ENCODE results near the gene PAQR8.
A peak's percentile ranks its signal among the peaks of the same experiment; 100 is the strongest.

The PAQR8 gene

GRCh38 chr6:52407467-52407866, 45.5 kb downstream of the PAQR8 start:
- TF ChIP-seq CTCF (IDR thresholded peaks at IDR 0.05; ENCODE audit: borderline replicate concordance, insufficient read depth, low read depth, low read length), result peak; percentile 40; the same call in 1 of the 2 replicates
- H3K4me3 ChIP-seq (ENCODE audit: low read depth, low read length), result no peak overlapping the region

- no peak for TF ChIP-seq CTCF (IDR thresholded peaks at IDR 0.05; ENCODE audit: borderline replicate concordance, insufficient read depth, low read depth, low read length)
- no peak overlapping the region for H3K4me3 ChIP-seq (ENCODE audit: low read depth, low read length)
These were observed 47.5 kb downstream of the PAQR8 start for GRCh38 chr6:52409499-52409898.

- no peak for TF ChIP-seq CTCF (IDR thresholded peaks at IDR 0.05; ENCODE audit: borderline replicate concordance, insufficient read depth, low read depth, low read length)
- H3K4me3 ChIP-seq (ENCODE audit: low read depth, low read length), result no peak overlapping the region
These were observed 49.0 kb downstream of the PAQR8 start for GRCh38 chr6:52410979-52411378.

- TF ChIP-seq CTCF (IDR thresholded peaks at IDR 0.05; ENCODE audit: borderline replicate concordance, insufficient read depth, low read depth, low read length), result no peak
- H3K4me3 ChIP-seq (ENCODE audit: low read depth, low read length), result no peak overlapping the region
These were observed 50.0 kb downstream of the PAQR8 start for GRCh38 chr6:52411911-52412310.

GRCh38 chr6:52415333-52415732, 53.4 kb downstream of the PAQR8 start:
- H3K4me3 ChIP-seq (ENCODE audit: low read depth, low read length), result no peak overlapping the region
- TF ChIP-seq CTCF (IDR thresholded peaks at IDR 0.05; ENCODE audit: borderline replicate concordance, insufficient read depth, low read depth, low read length), result no peak

GRCh38 chr6:52415917-52416628, 54.1 kb downstream of the PAQR8 start:
- no peak for TF ChIP-seq CTCF (IDR thresholded peaks at IDR 0.05; ENCODE audit: borderline replicate concordance, insufficient read depth, low read depth, low read length)
- no peak overlapping the region for H3K4me3 ChIP-seq (ENCODE audit: low read depth, low read length)

GRCh38 chr6:52416629-52417151, 54.7 kb downstream of the PAQR8 start:
- TF ChIP-seq CTCF (IDR thresholded peaks at IDR 0.05; ENCODE audit: borderline replicate concordance, insufficient read depth, low read depth, low read length), result peak; percentile 62; the same call in 1 of the 2 replicates
- H3K4me3 ChIP-seq (ENCODE audit: low read depth, low read length), result no peak overlapping the region
